ENCODE data around the gene VPS8.

The VPS8 gene

GRCh38 chr3:185060655-185061054, 248.7 kb downstream of the VPS8 start:
- ATAC-seq = no peak
- TF ChIP-seq CREB5 (CRISPR knock-in tag; IDR thresholded peaks at IDR 0.05; ENCODE audit: low read depth) (no peak), ARNTL (CRISPR knock-in tag; IDR thresholded peaks at IDR 0.05; ENCODE audit: borderline replicate concordance, low read depth) (no peak), TSHZ2 (CRISPR knock-in tag; IDR thresholded peaks at IDR 0.05) (no peak), SNAI2 (CRISPR knock-in tag; IDR thresholded peaks at IDR 0.05) (no peak), ZFP3 (CRISPR knock-in tag; IDR thresholded peaks at IDR 0.05) (no peak), TCF4 (CRISPR knock-in tag; IDR thresholded peaks at IDR 0.05; ENCODE audit: borderline replicate concordance) (no peak), CSDC2 (CRISPR knock-in tag; IDR thresholded peaks at IDR 0.05) (no peak), ZC3H10 (CRISPR knock-in tag; IDR thresholded peaks at IDR 0.05) (no peak), OSR1 (CRISPR knock-in tag; IDR thresholded peaks at IDR 0.05) (no peak), ESRRG (CRISPR knock-in tag; IDR thresholded peaks at IDR 0.05) (no peak), ZNF8 (CRISPR knock-in tag; IDR thresholded peaks at IDR 0.05) (no peak), GLIS3 (CRISPR knock-in tag; IDR thresholded peaks at IDR 0.05) (no peak), ZFP30 (CRISPR knock-in tag; IDR thresholded peaks at IDR 0.05) (no peak), ZNF70 (CRISPR knock-in tag; IDR thresholded peaks at IDR 0.05) (no peak), ISL1 (CRISPR knock-in tag; IDR thresholded peaks at IDR 0.05) (no peak), TOX (CRISPR knock-in tag; IDR thresholded peaks at IDR 0.05; ENCODE audit: borderline replicate concordance) (no peak), CSRNP3 (CRISPR knock-in tag; IDR thresholded peaks at IDR 0.05) (no peak)
- TF ChIP-seq, protein P1, sequence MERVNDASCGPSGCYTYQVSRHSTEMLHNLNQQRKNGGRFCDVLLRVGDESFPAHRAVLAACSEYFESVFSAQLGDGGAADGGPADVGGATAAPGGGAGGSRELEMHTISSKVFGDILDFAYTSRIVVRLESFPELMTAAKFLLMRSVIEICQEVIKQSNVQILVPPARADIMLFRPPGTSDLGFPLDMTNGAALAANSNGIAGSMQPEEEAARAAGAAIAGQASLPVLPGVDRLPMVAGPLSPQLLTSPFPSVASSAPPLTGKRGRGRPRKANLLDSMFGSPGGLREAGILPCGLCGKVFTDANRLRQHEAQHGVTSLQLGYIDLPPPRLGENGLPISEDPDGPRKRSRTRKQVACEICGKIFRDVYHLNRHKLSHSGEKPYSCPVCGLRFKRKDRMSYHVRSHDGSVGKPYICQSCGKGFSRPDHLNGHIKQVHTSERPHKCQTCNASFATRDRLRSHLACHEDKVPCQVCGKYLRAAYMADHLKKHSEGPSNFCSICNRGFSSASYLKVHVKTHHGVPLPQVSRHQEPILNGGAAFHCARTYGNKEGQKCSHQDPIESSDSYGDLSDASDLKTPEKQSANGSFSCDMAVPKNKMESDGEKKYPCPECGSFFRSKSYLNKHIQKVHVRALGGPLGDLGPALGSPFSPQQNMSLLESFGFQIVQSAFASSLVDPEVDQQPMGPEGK (CRISPR knock-in tag; IDR thresholded peaks at IDR 0.05; ENCODE audit: borderline replicate concordance) = no peak
- TF ChIP-seq, protein P2, sequence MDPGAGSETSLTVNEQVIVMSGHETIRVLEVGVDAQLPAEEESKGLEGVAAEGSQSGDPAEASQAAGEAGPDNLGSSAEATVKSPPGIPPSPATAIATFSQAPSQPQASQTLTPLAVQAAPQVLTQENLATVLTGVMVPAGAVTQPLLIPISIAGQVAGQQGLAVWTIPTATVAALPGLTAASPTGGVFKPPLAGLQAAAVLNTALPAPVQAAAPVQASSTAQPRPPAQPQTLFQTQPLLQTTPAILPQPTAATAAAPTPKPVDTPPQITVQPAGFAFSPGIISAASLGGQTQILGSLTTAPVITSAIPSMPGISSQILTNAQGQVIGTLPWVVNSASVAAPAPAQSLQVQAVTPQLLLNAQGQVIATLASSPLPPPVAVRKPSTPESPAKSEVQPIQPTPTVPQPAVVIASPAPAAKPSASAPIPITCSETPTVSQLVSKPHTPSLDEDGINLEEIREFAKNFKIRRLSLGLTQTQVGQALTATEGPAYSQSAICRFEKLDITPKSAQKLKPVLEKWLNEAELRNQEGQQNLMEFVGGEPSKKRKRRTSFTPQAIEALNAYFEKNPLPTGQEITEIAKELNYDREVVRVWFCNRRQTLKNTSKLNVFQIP (CRISPR knock-in tag; IDR thresholded peaks at IDR 0.05; ENCODE audit: borderline replicate concordance, low read depth) = no peak

- TF ChIP-seq BACH2 (CRISPR knock-in tag; IDR thresholded peaks at IDR 0.05; ENCODE audit: borderline replicate concordance) (no peak), OSR1 (CRISPR knock-in tag; IDR thresholded peaks at IDR 0.05) (no peak), SNAI2 (CRISPR knock-in tag; IDR thresholded peaks at IDR 0.05) (no peak), ZNF70 (CRISPR knock-in tag; IDR thresholded peaks at IDR 0.05) (no peak), TSHZ2 (CRISPR knock-in tag; IDR thresholded peaks at IDR 0.05) (no peak), RARB (CRISPR knock-in tag; IDR thresholded peaks at IDR 0.05) (no peak)
- no peak for ATAC-seq
These were observed 250.2 kb downstream of the VPS8 start for GRCh38 chr3:185062191-185062590.
